SK-N-SH treated with all-trans-retinoic acid at 6 μM for 48 hours (cell line): ENCODE data around the gene MRPL41.
A peak's percentile ranks its signal among the peaks of the same experiment; 100 is the strongest.

Source experiments
- ATAC-seq: fragments of 200-7000 bp; cut with Tn5 transposase; 3 replicates; pipeline ENCODE4 v1.9.1; 2020; ENCODE audit warnings: mild to moderate bottlenecking, moderate library complexity
- ARNTL ChIP-seq: fragments of 450-650 bp; formaldehyde crosslinking; IDR thresholded peaks from 2 replicates; pipeline ENCODE4 v1.5.0; 2020; ENCODE audit warnings: low read depth, mild to moderate bottlenecking, moderate library complexity, borderline replicate concordance
- CREB5 ChIP-seq: fragments of 250-450 bp; sonication (Bioruptor Pico); IDR thresholded peaks from 2 replicates; pipeline ENCODE4 v1.5.1; 2020; ENCODE audit warnings: low read depth, mild to moderate bottlenecking, moderate library complexity
- CSDC2 ChIP-seq: fragments of 250-450 bp; sonication (Bioruptor Pico); IDR thresholded peaks from 2 replicates; pipeline ENCODE4 v1.5.0; 2020; ENCODE audit warnings: mild to moderate bottlenecking, moderate library complexity
- CSRNP3 ChIP-seq: fragments of 250-450 bp; sonication (Bioruptor Pico); IDR thresholded peaks from 2 replicates; pipeline ENCODE4 v1.5.1; 2021; ENCODE audit warnings: mild to moderate bottlenecking, moderate library complexity
- ESRRG ChIP-seq: fragments of 250-450 bp; sonication (Bioruptor Pico); IDR thresholded peaks from 2 replicates; pipeline ENCODE4 v1.6.1; 2021; ENCODE audit warnings: mild to moderate bottlenecking
- GLIS3 ChIP-seq: fragments of 250-450 bp; sonication (Bioruptor Pico); IDR thresholded peaks from 2 replicates; pipeline ENCODE4 v1.5.0; 2020; ENCODE audit warnings: mild to moderate bottlenecking, moderate library complexity
- ISL1 ChIP-seq: fragments of 250-450 bp; sonication (Bioruptor Pico); IDR thresholded peaks from 2 replicates; pipeline ENCODE4 v2.1.2; 2022; ENCODE audit warnings: mild to moderate bottlenecking, moderate library complexity
- OSR1 ChIP-seq: fragments of 250-450 bp; sonication (Bioruptor Pico); IDR thresholded peaks from 2 replicates; pipeline ENCODE4 v1.8.0; 2022; ENCODE audit warnings: moderate library complexity, mild to moderate bottlenecking, inconsistent platforms
- PATZ1 ChIP-seq: fragments of 250-450 bp; sonication (Bioruptor Pico); IDR thresholded peaks from 2 replicates; pipeline ENCODE4 v1.8.0; 2020; ENCODE audit warnings: mild to moderate bottlenecking, moderate library complexity, borderline replicate concordance
- POU6F1 ChIP-seq: fragments of 250-450 bp; sonication (Bioruptor Pico); IDR thresholded peaks from 2 replicates; pipeline ENCODE4 v1.8.0; 2021; ENCODE audit warnings: low read depth, mild to moderate bottlenecking, moderate library complexity, borderline replicate concordance
- RARB ChIP-seq: fragments of 250-450 bp; sonication (Bioruptor Pico); IDR thresholded peaks from 2 replicates; pipeline ENCODE4 v1.8.0; 2021; ENCODE audit warnings: mild to moderate bottlenecking, moderate library complexity
- SNAI2 ChIP-seq: fragments of 250-450 bp; sonication (Bioruptor Pico); IDR thresholded peaks from 2 replicates; pipeline ENCODE4 v1.5.0; 2020; ENCODE audit warnings: mild to moderate bottlenecking, moderate library complexity
- TCF4 ChIP-seq: fragments of 250-450 bp; sonication (Bioruptor Pico); IDR thresholded peaks from 2 replicates; pipeline ENCODE4 v1.8.0; 2021; ENCODE audit warnings: mild to moderate bottlenecking, moderate library complexity, borderline replicate concordance
- TOX ChIP-seq: fragments of 250-450 bp; sonication (Bioruptor Pico); IDR thresholded peaks from 2 replicates; pipeline ENCODE4 v1.8.0; 2021; ENCODE audit warnings: mild to moderate bottlenecking, moderate library complexity, borderline replicate concordance
- TSHZ2 ChIP-seq: fragments of 250-450 bp; sonication (Bioruptor Pico); IDR thresholded peaks from 2 replicates; pipeline ENCODE4 v1.5.0; 2020; ENCODE audit warnings: mild to moderate bottlenecking, moderate library complexity
- ZC3H10 ChIP-seq: fragments of 250-450 bp; sonication (Bioruptor Pico); IDR thresholded peaks from 2 replicates; pipeline ENCODE4 v1.5.1; 2021; ENCODE audit warnings: mild to moderate bottlenecking, moderate library complexity
- ZFP3 ChIP-seq: fragments of 250-450 bp; sonication (Bioruptor Pico); IDR thresholded peaks from 2 replicates; pipeline ENCODE4 v1.5.0; 2020; ENCODE audit warnings: mild to moderate bottlenecking, moderate library complexity
- ZFP30 ChIP-seq: fragments of 450-650 bp; formaldehyde crosslinking; IDR thresholded peaks from 2 replicates; pipeline ENCODE4 v1.5.0; 2022; ENCODE audit warnings: mild to moderate bottlenecking, moderate library complexity
- ZNF565 ChIP-seq: fragments of 450-650 bp; formaldehyde crosslinking; conservative IDR thresholded peaks from 2 replicates; pipeline ENCODE4 v1.5.0; 2020; ENCODE audit warnings: low read depth, mild to moderate bottlenecking, moderate library complexity
- ZNF70 ChIP-seq: fragments of 450-650 bp; formaldehyde crosslinking; IDR thresholded peaks from 2 replicates; pipeline ENCODE4 v1.5.0; 2020; ENCODE audit warnings: mild to moderate bottlenecking, moderate library complexity
- ZNF8 ChIP-seq: fragments of 450-650 bp; formaldehyde crosslinking; IDR thresholded peaks from 2 replicates; pipeline ENCODE4 v1.5.0; 2020; ENCODE audit warnings: mild to moderate bottlenecking, moderate library complexity

Gene MRPL41

GRCh38 chr9:137506274-137506673, 45.4 kb upstream of the MRPL41 start:
- no peak for TF ChIP-seq POU6F1 (CRISPR knock-in tag)
- TF ChIP-seq CSRNP3 (CRISPR knock-in tag), result no peak
- no peak for TF ChIP-seq RARB (CRISPR knock-in tag)
- TF ChIP-seq SNAI2 (CRISPR knock-in tag), result no peak
- no peak for TF ChIP-seq ARNTL (CRISPR knock-in tag)
- no peak for TF ChIP-seq ZNF8 (CRISPR knock-in tag)
- TF ChIP-seq ESRRG (CRISPR knock-in tag), result no peak
- no peak for TF ChIP-seq ZC3H10 (CRISPR knock-in tag)
- TF ChIP-seq ZFP3 (CRISPR knock-in tag), result no peak
- no peak for TF ChIP-seq TCF4 (CRISPR knock-in tag)
- TF ChIP-seq CREB5 (CRISPR knock-in tag), result no peak
- TF ChIP-seq ZNF70 (CRISPR knock-in tag), result no peak
- TF ChIP-seq, all 23 proteins: peak for 0
- no peak for ATAC-seq

GRCh38 chr9:137506702-137507171, 44.9 kb upstream of the MRPL41 start:
- peak; percentile 22; the same call in 2 of the 3 replicates for ATAC-seq
- TF ChIP-seq ZFP30 (CRISPR knock-in tag) (no peak), ZNF565 (CRISPR knock-in tag) (no peak), ISL1 (CRISPR knock-in tag) (no peak), CSDC2 (CRISPR knock-in tag) (no peak), OSR1 (CRISPR knock-in tag) (no peak), CSRNP3 (CRISPR knock-in tag) (no peak), ZC3H10 (CRISPR knock-in tag) (no peak), ZFP3 (CRISPR knock-in tag) (no peak)

GRCh38 chr9:137509198-137509597, 42.5 kb upstream of the MRPL41 start:
- no peak for ATAC-seq
- TF ChIP-seq ISL1 (CRISPR knock-in tag) (no peak), ESRRG (CRISPR knock-in tag) (no peak), OSR1 (CRISPR knock-in tag) (no peak), ZFP30 (CRISPR knock-in tag) (no peak), PATZ1 (CRISPR knock-in tag) (no peak), TOX (CRISPR knock-in tag) (no peak), ZNF8 (CRISPR knock-in tag) (no peak), CREB5 (CRISPR knock-in tag) (no peak), TSHZ2 (no peak), ARNTL (CRISPR knock-in tag) (no peak), POU6F1 (CRISPR knock-in tag) (no peak), CSDC2 (CRISPR knock-in tag) (no peak), ZNF70 (CRISPR knock-in tag) (no peak), SNAI2 (CRISPR knock-in tag) (no peak), GLIS3 (CRISPR knock-in tag) (no peak), CSRNP3 (CRISPR knock-in tag) (no peak)
